Glutamatergic neuron (in vitro differentiated cells): Measurements from ENCODE around the gene HTRA1. TPM values are rescaled to one million over a fixed set of nuclear protein-coding genes. Genes with fewer than 3 reads are reported as not detected.
A peak's percentile ranks its signal among the peaks of the same experiment; 100 is the strongest.

ENCODE experiments used
- DNase-seq: peaks from one replicate; pipeline ENCODE4 v3.0.0; 2022
- H3K27ac Mint-ChIP-seq: one replicate; pipeline ENCODE4 v1.8.0; 2020; ENCODE audit warnings: mild to moderate bottlenecking, mixed read lengths, inconsistent platforms; ENCODE audit not compliant: unreplicated experiment
- H3K27me3 Mint-ChIP-seq: one replicate; pipeline ENCODE4 v1.8.0; 2020; ENCODE audit warnings: mild to moderate bottlenecking, moderate library complexity, mixed read lengths, inconsistent platforms; ENCODE audit not compliant: unreplicated experiment
- H3K36me3 Mint-ChIP-seq: one replicate; pipeline ENCODE4 v1.8.0; 2020; ENCODE audit warnings: mild to moderate bottlenecking, mixed read lengths, inconsistent platforms; ENCODE audit not compliant: unreplicated experiment
- H3K4me1 Mint-ChIP-seq: one replicate; pipeline ENCODE4 v1.8.0; 2020; ENCODE audit warnings: mild to moderate bottlenecking, low read depth, mixed read lengths, inconsistent platforms; ENCODE audit not compliant: unreplicated experiment
- H3K4me3 Mint-ChIP-seq: one replicate; pipeline ENCODE4 v1.8.0; 2020; ENCODE audit warnings: mild to moderate bottlenecking, mixed read lengths, inconsistent platforms; ENCODE audit not compliant: unreplicated experiment
- H3K9me3 Mint-ChIP-seq: one replicate; pipeline ENCODE4 v1.8.0; 2020; ENCODE audit warnings: mild to moderate bottlenecking, moderate library complexity, mixed read lengths, inconsistent platforms; ENCODE audit not compliant: unreplicated experiment
- long read RNA-seq: library from polyadenylated mRNA; unstranded; transcript quantifications from one replicate; pipeline ENCODE4 v2.0.0, GENCODE V29; 2020; ENCODE audit not compliant: unreplicated experiment
- total RNA-seq: library from RNA; stranded (reverse); fragmentation: NEBNext Ultra II Directional; extraction: Animal tissue kit (Norgen Biotek cat#: 25700); gene quantifications from one replicate; pipeline ENCODE4 v1.2.1, GENCODE V29; 2021; ENCODE audit not compliant: unreplicated experiment
- TF ChIP-seq, protein P1 (sequence below): fragments of 200-600 bp; sonication (generic); IDR thresholded peaks from one replicate; pipeline ENCODE4 v1.5.0; 2021; ENCODE audit not compliant: partially characterized antibody, unreplicated experiment

Gene HTRA1
- 1.4 TPM for total RNA-seq
- long read RNA-seq, result 0 reads

GRCh38 chr10:122461367-122461728 lies at the start of gene HTRA1:
Gene HTRA1 (plus strand): TSS chr10:122461553. CDS start chr10:122461653, 100 bp downstream.
- peaks cover 25% of the 10 kb centered on the region for H3K27me3 Mint-ChIP-seq

GRCh38 chr10:122413327-122413726 lies 48.0 kb upstream of the HTRA1 start:
- Mint-ChIP-seq H3K27me3 (no peaks in the 10 kb centered on the region), H3K4me1 (no peaks in the 10 kb centered on the region), H3K36me3 (no peaks in the 10 kb centered on the region), H3K4me3 (no peak overlapping the region), H3K27ac (no peak overlapping the region), H3K9me3 (no peaks in the 10 kb centered on the region)
- TF ChIP-seq, protein P1, sequence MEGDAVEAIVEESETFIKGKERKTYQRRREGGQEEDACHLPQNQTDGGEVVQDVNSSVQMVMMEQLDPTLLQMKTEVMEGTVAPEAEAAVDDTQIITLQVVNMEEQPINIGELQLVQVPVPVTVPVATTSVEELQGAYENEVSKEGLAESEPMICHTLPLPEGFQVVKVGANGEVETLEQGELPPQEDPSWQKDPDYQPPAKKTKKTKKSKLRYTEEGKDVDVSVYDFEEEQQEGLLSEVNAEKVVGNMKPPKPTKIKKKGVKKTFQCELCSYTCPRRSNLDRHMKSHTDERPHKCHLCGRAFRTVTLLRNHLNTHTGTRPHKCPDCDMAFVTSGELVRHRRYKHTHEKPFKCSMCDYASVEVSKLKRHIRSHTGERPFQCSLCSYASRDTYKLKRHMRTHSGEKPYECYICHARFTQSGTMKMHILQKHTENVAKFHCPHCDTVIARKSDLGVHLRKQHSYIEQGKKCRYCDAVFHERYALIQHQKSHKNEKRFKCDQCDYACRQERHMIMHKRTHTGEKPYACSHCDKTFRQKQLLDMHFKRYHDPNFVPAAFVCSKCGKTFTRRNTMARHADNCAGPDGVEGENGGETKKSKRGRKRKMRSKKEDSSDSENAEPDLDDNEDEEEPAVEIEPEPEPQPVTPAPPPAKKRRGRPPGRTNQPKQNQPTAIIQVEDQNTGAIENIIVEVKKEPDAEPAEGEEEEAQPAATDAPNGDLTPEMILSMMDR, result no peak
- no peak for DNase-seq

More at GRCh38 chr10:122461367-122461728, at the start of gene HTRA1:
- Mint-ChIP-seq H3K27ac (no peak within 1 kb of the TSS), H3K4me3 (peak within 1 kb of the TSS; percentile 77), H3K36me3 (no peaks in the 10 kb centered on the region), H3K9me3 (peaks cover 13% of the 10 kb centered on the region), H3K4me1 (peaks cover 5% of the 10 kb centered on the region)
- DNase-seq, result peak; percentile 72
- TF ChIP-seq, protein P1, result no peak

DNA sequence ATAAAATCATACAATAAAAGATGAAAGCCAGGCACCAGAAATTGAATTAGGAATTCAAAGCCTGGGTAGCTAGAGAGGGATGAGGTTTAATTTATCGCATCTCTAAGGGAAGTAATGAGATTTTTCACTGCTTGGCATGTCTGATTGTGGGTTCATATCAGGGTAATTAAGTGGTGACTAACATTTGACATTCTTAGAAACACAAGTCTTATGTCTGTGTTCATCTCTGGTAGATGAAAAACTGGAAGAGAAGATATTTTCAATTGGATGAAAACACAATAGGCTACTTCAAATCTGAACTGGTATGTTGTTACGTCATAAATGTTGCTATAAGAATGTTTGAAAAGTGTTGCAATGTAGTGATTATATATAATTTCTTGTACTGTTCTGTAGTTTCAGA lies 43.7 kb upstream of the HTRA1 start:
- Mint-ChIP-seq H3K9me3 (no peaks in the 10 kb centered on the region), H3K36me3 (no peaks in the 10 kb centered on the region), H3K27me3 (peaks cover 2% of the 10 kb centered on the region), H3K27ac (no peak overlapping the region), H3K4me1 (peaks cover 10% of the 10 kb centered on the region), H3K4me3 (no peak overlapping the region)
- TF ChIP-seq, protein P1, result no peak
- no peak for DNase-seq

GRCh38 chr10:122419016-122419415 lies 42.3 kb upstream of the HTRA1 start:
- TF ChIP-seq, protein P1, result no peak
- peaks cover 2% of the 10 kb centered on the region for H3K27me3 Mint-ChIP-seq
- no peak overlapping the region for H3K4me3 Mint-ChIP-seq
- no peak overlapping the region for H3K27ac Mint-ChIP-seq
- DNase-seq, result no peak
- no peaks in the 10 kb centered on the region for H3K36me3 Mint-ChIP-seq
- peaks cover 10% of the 10 kb centered on the region for H3K4me1 Mint-ChIP-seq
- H3K9me3 Mint-ChIP-seq, result no peaks in the 10 kb centered on the region

GRCh38 chr10:122419876-122420623 lies 41.3 kb upstream of the HTRA1 start:
- Mint-ChIP-seq H3K27me3 (peaks cover 2% of the 10 kb centered on the region), H3K4me3 (no peak overlapping the region), H3K9me3 (no peaks in the 10 kb centered on the region), H3K4me1 (peaks cover 10% of the 10 kb centered on the region), H3K36me3 (no peaks in the 10 kb centered on the region), H3K27ac (no peak overlapping the region)
- TF ChIP-seq, protein P1, result no peak
- no peak for DNase-seq
